ENCODE results near the gene MYBPC2. TPM values are rescaled to one million over a fixed set of nuclear protein-coding genes. Genes with fewer than 3 reads are reported as not detected.

Gene MYBPC2
- polyA plus RNA-seq, 1 of the 3 experiments (the other 2 are of a cell fraction) = not detected

DNA sequence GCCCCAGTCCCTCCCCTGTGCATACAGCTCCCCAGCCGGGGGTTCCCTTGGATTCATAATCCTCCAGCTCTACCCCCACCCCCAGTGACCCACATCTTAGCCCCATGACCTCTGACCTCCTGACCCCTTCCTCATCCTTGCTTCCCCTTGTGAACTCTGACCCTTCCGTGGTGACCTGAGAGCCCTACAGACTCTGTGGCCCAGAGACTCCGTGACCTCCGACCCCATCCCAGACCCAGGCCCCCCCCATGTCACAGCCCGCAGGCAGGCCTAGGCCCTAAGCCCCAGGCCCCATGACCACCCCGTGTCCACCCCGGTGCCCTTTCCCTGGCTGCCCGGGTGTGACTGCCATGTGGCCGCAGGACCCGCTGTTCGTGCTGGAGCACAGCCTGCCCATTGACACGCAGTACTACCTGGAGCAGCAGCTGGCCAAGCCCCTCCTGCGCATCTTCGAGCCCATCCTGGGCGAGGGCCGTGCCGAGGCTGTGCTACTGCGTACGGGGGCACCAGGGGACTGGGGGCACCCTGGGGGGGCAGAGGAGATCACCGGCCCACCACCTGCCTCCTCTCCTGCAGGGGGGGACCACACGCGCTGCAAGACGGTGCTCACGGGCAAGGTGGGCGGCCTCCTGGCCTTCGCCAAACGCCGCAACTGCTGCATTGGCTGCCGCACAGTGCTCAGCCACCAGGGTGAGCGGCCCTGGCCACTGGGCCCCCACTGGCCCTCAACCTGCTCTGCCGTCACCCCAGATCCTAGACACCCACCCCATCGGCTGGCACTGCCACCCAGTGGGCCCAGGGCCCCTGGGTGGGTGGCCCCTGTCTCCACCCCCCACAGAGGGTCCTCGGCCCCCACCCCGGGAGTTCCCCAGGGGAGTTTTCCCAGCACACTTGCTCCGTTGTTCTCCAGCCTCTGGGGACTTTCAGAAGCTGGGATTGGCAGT is 16.4 kb upstream of the MYBPC2 start:
- Histone ChIP-seq H3K27me3 (ENCODE audit: insufficient read depth) (no peaks in the 10 kb centered on the region), H3K9me2 (no peaks in the 10 kb centered on the region), H4K20me1 (ENCODE audit: insufficient read depth) (no peaks in the 10 kb centered on the region), H3K27ac (ENCODE audit: low read depth in 2 of 2, low read length in 1 of 2) (no peak overlapping the region), H3K79me2 (ENCODE audit: insufficient read depth) (no peaks in the 10 kb centered on the region), H2AFZ (ENCODE audit: low read depth) (no peak overlapping the region), H3K4me1 (ENCODE audit: control insufficient read depth in 1 of 2, insufficient read depth in 2 of 2, low read depth in 1 of 2, low read length in 1 of 2) (no peaks in the 10 kb centered on the region; a peak in 1 of 4 replicates), H3K9me3 (no peaks in the 10 kb centered on the region), H3K9ac (no peak overlapping the region), H3K4me3 (ENCODE audit: low read depth in 2 of 2, low read length in 1 of 2) (no peak overlapping the region), H3K4me2 (no peak overlapping the region), H3K36me3 (replicated peaks in 1 of 2; ENCODE audit: control insufficient read depth in 1 of 2, insufficient read depth in 2 of 2, low read length in 1 of 2) (no peaks in the 10 kb centered on the region), H3F3A (replicated peaks; ENCODE audit: insufficient read depth) (peaks cover 3% of the 10 kb centered on the region)
- no peak for TF ChIP-seq YY1 (IDR thresholded peaks at IDR 0.05; ENCODE audit: low read depth)
- no peak for TF ChIP-seq GABPA (IDR thresholded peaks at IDR 0.05; ENCODE audit: low read depth)
- WGBS (ENCODE audit: low lambda C conversion rate) = 95% methylated on average over 11 of the region's 35 CpGs
- CTCF ChIA-PET = interaction anchor here (0.6 to 5.3 kb wide), 12 partner anchors 9 to 200 kb away, joined by 3 to 23 read pairs (median 4); partner anchors contain the start of gene NAPSA
- POLR2A ChIA-PET = no interaction called here
- no peak for DNase-seq

GRCh38 chr19:50417111-50418081 is 15.3 kb upstream of the MYBPC2 start:
- DNase-seq = no peak
- Histone ChIP-seq H3K36me3 (replicated peaks in 1 of 2; ENCODE audit: control insufficient read depth in 1 of 2, insufficient read depth in 2 of 2, low read length in 1 of 2) (no peaks in the 10 kb centered on the region), H3K27ac (ENCODE audit: low read depth in 2 of 2, low read length in 1 of 2) (no peak overlapping the region), H4K20me1 (ENCODE audit: insufficient read depth) (no peaks in the 10 kb centered on the region), H3K4me2 (no peak overlapping the region), H3K4me3 (ENCODE audit: low read depth in 2 of 2, low read length in 1 of 2) (no peak overlapping the region), H2AFZ (ENCODE audit: low read depth) (no peak overlapping the region), H3F3A (replicated peaks; ENCODE audit: insufficient read depth) (peaks cover 3% of the 10 kb centered on the region), H3K9me3 (no peaks in the 10 kb centered on the region), H3K4me1 (ENCODE audit: control insufficient read depth in 1 of 2, insufficient read depth in 2 of 2, low read depth in 1 of 2, low read length in 1 of 2) (no peaks in the 10 kb centered on the region; a peak in 1 of 4 replicates), H3K9me2 (no peaks in the 10 kb centered on the region), H3K9ac (no peak overlapping the region), H3K79me2 (ENCODE audit: insufficient read depth) (no peaks in the 10 kb centered on the region), H3K27me3 (ENCODE audit: insufficient read depth) (no peaks in the 10 kb centered on the region)
- POLR2A ChIA-PET = no interaction called here
- 79% methylated on average over 30 of the region's 42 CpGs for WGBS (ENCODE audit: low lambda C conversion rate)
- TF ChIP-seq NRF1 (IDR thresholded peaks at IDR 0.05; ENCODE audit: low read depth, low read length) = no peak
- TF ChIP-seq NFIC (IDR thresholded peaks at IDR 0.05; ENCODE audit: borderline replicate concordance) = no peak
- TF ChIP-seq, protein P1, sequence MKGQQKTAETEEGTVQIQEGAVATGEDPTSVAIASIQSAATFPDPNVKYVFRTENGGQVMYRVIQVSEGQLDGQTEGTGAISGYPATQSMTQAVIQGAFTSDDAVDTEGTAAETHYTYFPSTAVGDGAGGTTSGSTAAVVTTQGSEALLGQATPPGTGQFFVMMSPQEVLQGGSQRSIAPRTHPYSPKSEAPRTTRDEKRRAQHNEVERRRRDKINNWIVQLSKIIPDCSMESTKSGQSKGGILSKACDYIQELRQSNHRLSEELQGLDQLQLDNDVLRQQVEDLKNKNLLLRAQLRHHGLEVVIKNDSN (IDR thresholded peaks at IDR 0.05; ENCODE audit: borderline replicate concordance, low read depth) = no peak
- TF ChIP-seq MEF2A (IDR thresholded peaks at IDR 0.05; ENCODE audit: borderline replicate concordance, low read depth) = no peak
- TF ChIP-seq ZBTB33 (IDR thresholded peaks at IDR 0.05; ENCODE audit: borderline replicate concordance, low read depth) = no peak
- TF ChIP-seq, protein P2, sequence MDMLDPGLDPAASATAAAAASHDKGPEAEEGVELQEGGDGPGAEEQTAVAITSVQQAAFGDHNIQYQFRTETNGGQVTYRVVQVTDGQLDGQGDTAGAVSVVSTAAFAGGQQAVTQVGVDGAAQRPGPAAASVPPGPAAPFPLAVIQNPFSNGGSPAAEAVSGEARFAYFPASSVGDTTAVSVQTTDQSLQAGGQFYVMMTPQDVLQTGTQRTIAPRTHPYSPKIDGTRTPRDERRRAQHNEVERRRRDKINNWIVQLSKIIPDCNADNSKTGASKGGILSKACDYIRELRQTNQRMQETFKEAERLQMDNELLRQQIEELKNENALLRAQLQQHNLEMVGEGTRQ (IDR thresholded peaks at IDR 0.05; ENCODE audit: borderline replicate concordance, low read depth, low read length) = no peak
- no peak for TF ChIP-seq RCOR1 (IDR thresholded peaks at IDR 0.05; ENCODE audit: low read length)
- TF ChIP-seq FOXJ3 (CRISPR knock-in tag; IDR thresholded peaks at IDR 0.05) = no peak
- no peak for TF ChIP-seq RXRA (IDR thresholded peaks at IDR 0.05; ENCODE audit: borderline replicate concordance, low read depth)
- TF ChIP-seq EZH2phosphoT487 (IDR thresholded peaks at IDR 0.05; ENCODE audit: borderline replicate concordance, low read depth) = no peak
- no peak for TF ChIP-seq SIN3A (IDR thresholded peaks at IDR 0.05; ENCODE audit: borderline replicate concordance, low read depth, low read length)
- TF ChIP-seq TAF1 (IDR thresholded peaks at IDR 0.05; ENCODE audit: borderline replicate concordance, low read depth, low read length) = no peak
- TF ChIP-seq JUND (IDR thresholded peaks at IDR 0.05) = no peak
- no peak for TF ChIP-seq GABPA (IDR thresholded peaks at IDR 0.05; ENCODE audit: low read depth)
- no peak for TF ChIP-seq ELF1 (IDR thresholded peaks at IDR 0.05)
- no peak for TF ChIP-seq FOSL2 (IDR thresholded peaks at IDR 0.05; ENCODE audit: borderline replicate concordance, low read depth)
- TF ChIP-seq GATA2 (CRISPR knock-in tag; IDR thresholded peaks at IDR 0.05) = no peak
- CTCF ChIA-PET = interaction anchor here (0.6 to 5.3 kb wide), 4 partner anchors 45 to 376 kb away, joined by 3 to 22 read pairs (median 4); no protein-coding TSS in a partner anchor

Measured in SK-N-SH (cell line).